Measurements from ENCODE around the gene WNT11.

DNA sequence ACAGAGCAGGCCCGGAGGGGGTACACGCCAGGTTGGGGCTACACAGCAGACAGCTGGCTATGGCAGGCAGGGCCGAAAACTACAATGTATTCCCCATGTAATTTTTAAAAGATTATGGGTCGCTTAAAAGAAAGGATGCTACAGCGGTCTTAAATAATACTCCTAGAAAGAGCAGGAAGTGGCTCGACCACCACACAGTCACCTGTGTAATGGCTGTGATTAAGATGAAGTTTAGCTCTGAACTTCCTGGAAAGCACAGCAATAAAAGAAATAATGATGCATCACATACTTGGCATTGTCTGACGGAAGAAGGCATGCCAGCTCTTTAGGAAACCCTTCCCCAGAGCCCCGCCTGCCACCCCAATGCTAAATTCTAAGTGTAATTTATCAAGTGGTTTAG, 32.6 kb downstream of the WNT11 start:
- TF ChIP-seq ZNF70 (CRISPR knock-in tag; IDR thresholded peaks at IDR 0.05) (no peak), ZFP30 (CRISPR knock-in tag; IDR thresholded peaks at IDR 0.05) (no peak), ZC3H10 (CRISPR knock-in tag; IDR thresholded peaks at IDR 0.05) (no peak), SNAI2 (CRISPR knock-in tag; IDR thresholded peaks at IDR 0.05) (no peak), ZFP3 (CRISPR knock-in tag; IDR thresholded peaks at IDR 0.05) (no peak), OSR1 (CRISPR knock-in tag; IDR thresholded peaks at IDR 0.05) (no peak), TCF4 (CRISPR knock-in tag; IDR thresholded peaks at IDR 0.05; ENCODE audit: borderline replicate concordance) (no peak), ZNF565 (CRISPR knock-in tag; conservative IDR thresholded peaks at IDR 0.05; ENCODE audit: low read depth) (no peak), ISL1 (CRISPR knock-in tag; IDR thresholded peaks at IDR 0.05) (no peak), BACH2 (CRISPR knock-in tag; IDR thresholded peaks at IDR 0.05; ENCODE audit: borderline replicate concordance) (no peak), ZNF8 (CRISPR knock-in tag; IDR thresholded peaks at IDR 0.05) (no peak)
- TF ChIP-seq, protein P1, sequence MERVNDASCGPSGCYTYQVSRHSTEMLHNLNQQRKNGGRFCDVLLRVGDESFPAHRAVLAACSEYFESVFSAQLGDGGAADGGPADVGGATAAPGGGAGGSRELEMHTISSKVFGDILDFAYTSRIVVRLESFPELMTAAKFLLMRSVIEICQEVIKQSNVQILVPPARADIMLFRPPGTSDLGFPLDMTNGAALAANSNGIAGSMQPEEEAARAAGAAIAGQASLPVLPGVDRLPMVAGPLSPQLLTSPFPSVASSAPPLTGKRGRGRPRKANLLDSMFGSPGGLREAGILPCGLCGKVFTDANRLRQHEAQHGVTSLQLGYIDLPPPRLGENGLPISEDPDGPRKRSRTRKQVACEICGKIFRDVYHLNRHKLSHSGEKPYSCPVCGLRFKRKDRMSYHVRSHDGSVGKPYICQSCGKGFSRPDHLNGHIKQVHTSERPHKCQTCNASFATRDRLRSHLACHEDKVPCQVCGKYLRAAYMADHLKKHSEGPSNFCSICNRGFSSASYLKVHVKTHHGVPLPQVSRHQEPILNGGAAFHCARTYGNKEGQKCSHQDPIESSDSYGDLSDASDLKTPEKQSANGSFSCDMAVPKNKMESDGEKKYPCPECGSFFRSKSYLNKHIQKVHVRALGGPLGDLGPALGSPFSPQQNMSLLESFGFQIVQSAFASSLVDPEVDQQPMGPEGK (CRISPR knock-in tag; IDR thresholded peaks at IDR 0.05; ENCODE audit: borderline replicate concordance) = no peak
- TF ChIP-seq, protein P2, sequence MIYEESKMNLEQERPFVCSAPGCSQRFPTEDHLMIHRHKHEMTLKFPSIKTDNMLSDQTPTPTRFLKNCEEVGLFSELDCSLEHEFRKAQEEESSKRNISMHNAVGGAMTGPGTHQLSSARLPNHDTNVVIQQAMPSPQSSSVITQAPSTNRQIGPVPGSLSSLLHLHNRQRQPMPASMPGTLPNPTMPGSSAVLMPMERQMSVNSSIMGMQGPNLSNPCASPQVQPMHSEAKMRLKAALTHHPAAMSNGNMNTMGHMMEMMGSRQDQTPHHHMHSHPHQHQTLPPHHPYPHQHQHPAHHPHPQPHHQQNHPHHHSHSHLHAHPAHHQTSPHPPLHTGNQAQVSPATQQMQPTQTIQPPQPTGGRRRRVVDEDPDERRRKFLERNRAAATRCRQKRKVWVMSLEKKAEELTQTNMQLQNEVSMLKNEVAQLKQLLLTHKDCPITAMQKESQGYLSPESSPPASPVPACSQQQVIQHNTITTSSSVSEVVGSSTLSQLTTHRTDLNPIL (CRISPR knock-in tag; IDR thresholded peaks at IDR 0.05; ENCODE audit: low read depth) = no peak
- TF ChIP-seq, protein P3, sequence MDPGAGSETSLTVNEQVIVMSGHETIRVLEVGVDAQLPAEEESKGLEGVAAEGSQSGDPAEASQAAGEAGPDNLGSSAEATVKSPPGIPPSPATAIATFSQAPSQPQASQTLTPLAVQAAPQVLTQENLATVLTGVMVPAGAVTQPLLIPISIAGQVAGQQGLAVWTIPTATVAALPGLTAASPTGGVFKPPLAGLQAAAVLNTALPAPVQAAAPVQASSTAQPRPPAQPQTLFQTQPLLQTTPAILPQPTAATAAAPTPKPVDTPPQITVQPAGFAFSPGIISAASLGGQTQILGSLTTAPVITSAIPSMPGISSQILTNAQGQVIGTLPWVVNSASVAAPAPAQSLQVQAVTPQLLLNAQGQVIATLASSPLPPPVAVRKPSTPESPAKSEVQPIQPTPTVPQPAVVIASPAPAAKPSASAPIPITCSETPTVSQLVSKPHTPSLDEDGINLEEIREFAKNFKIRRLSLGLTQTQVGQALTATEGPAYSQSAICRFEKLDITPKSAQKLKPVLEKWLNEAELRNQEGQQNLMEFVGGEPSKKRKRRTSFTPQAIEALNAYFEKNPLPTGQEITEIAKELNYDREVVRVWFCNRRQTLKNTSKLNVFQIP (CRISPR knock-in tag; IDR thresholded peaks at IDR 0.05; ENCODE audit: borderline replicate concordance, low read depth) = no peak

Measured in SK-N-SH treated with all-trans-retinoic acid at 6 μM for 48 hours (cell line).